Aorta (tissue), 5 donors: ENCODE measurements around the gene C1QL3. TPM values are rescaled to one million over a fixed set of nuclear protein-coding genes. Genes with fewer than 3 reads are reported as not detected.

Experiments used
- ATAC-seq: fragments of 200-7000 bp; cut with Tn5 transposase; one replicate; pipeline ENCODE4 v1.9.1; 2022; ENCODE audit warnings: moderate library complexity; ENCODE audit not compliant: low FRiP score
- DNase-seq, 2 donors: peaks; one replicate each; pipeline ENCODE4 v3.0.0-alpha.2; 2020
- H3K27ac ChIP-seq, 2 donors: one replicate each; pipeline ENCODE4 v1.5.1; 2013; ENCODE audit warnings: low read length in 2 of 2, mild to moderate bottlenecking in 2 of 2, moderate library complexity in 2 of 2, control low read depth in 1 of 2, inconsistent platforms in 1 of 2, low read depth in 1 of 2
- H3K27me3 ChIP-seq, 2 donors: one replicate each; pipeline ENCODE4 v1.6.1; 2013; ENCODE audit warnings: control low read depth in 1 of 2, low read length in 1 of 2, mild to moderate bottlenecking in 1 of 2, moderate library complexity in 1 of 2; ENCODE audit not compliant: insufficient read depth in 2 of 2, control insufficient read depth in 1 of 2
- H3K36me3 ChIP-seq, 2 donors: one replicate each; pipeline ENCODE4 v1.6.1; 2013; ENCODE audit warnings: control low read depth in 1 of 2, low read length in 1 of 2, mild to moderate bottlenecking in 1 of 2; ENCODE audit not compliant: insufficient read depth in 2 of 2, control insufficient read depth in 1 of 2
- H3K4me1 ChIP-seq, 2 donors: one replicate each; pipeline ENCODE4 v1.6.1; 2013; ENCODE audit warnings: low read length in 2 of 2, control low read depth in 1 of 2, mild to moderate bottlenecking in 1 of 2, moderate library complexity in 1 of 2; ENCODE audit not compliant: insufficient read depth in 2 of 2, control insufficient read depth in 1 of 2
- H3K4me3 ChIP-seq, 2 donors: one replicate each; pipeline ENCODE4 v1.5.1; 2013; ENCODE audit warnings: low read length in 2 of 2, control low read depth in 1 of 2, mild to moderate bottlenecking in 1 of 2
- H3K9me3 ChIP-seq: one replicate; pipeline ENCODE4 v1.6.1; 2013; ENCODE audit warnings: mild to moderate bottlenecking, low read length; ENCODE audit not compliant: control insufficient read depth
- WGBS, 2 donors: extraction: QIAGEN DNeasy Blood & Tissue Kit; methylation state at CpG; one replicate each; pipeline ENCODE4 v1.1.7; 2013; 5-methylcytosine and 5-hydroxymethylcytosine counted together
- intact Hi-C, 2 donors: fragments of 100-400 bp; cut with DNase I; formaldehyde crosslinking; loops; one replicate each; pipeline versions ENCODE4 v1.14.2 to v1.15.0; 2022
- polyA plus RNA-seq, 2 donors: library from polyadenylated mRNA; stranded (reverse); fragments of 200-250 nt; gene quantifications; one replicate each; pipeline ENCODE4 v1.2.3, GENCODE V29; 2013
- total RNA-seq, 2 donors: library from RNA; stranded (reverse); fragmentation: NEBNext Ultra II Directional; extraction: Animal tissue kit (Norgen Biotek cat#: 25700); gene quantifications; one replicate each; pipeline ENCODE4 v1.2.1, GENCODE V29; 2021
- donor health status: healthy with polysubstance abuse.
- donor health status: Bipolar disorder and iron deficiency.
- donor health status: DM: no; HTN: no; CAD: no.
- donor health status: DM: no; HTN: no; CAD: no.
- donor health status: DM: yes; HTN: yes; CAD: no.

C1QL3 gene
- total and polyA plus RNA-seq, 4 donors: 0.15 TPM; not detected in 3

DNA sequence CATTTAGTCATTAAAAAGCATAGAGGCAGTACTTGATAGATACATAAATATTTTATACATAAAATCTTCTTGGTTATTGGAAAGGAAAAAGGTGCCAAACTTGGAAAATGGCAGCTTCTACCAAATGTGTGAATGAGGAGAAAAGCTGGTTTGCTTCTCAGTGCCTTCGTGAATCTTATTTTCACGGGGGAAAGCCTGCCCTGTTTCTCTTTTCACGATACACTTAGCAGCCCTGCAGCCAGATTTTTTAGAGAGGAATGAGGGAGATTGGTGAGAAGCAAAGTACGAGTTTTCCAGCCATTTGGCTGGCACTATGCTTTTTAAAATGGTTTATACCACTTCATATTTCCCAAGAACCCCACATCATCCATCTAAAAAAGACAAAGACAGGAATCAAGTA lies 22.9 kb upstream of the C1QL3 start:
- DNase-seq (no peak), ATAC-seq (no peak)
- H3K36me3 ChIP-seq: no peaks in the 10 kb centered on the region
- H3K9me3 ChIP-seq: no peaks in the 10 kb centered on the region
- 7 to 8% methylated on average over 4 of the region's 4 CpGs for WGBS, 2 donors
- no peaks in the 10 kb centered on the region for H3K27me3 ChIP-seq
- H3K4me3 ChIP-seq: no peak overlapping the region
- H3K27ac ChIP-seq: no peak overlapping the region
- no peaks in the 10 kb centered on the region for H3K4me1 ChIP-seq
- intact Hi-C loops: loop anchor here in 1 of 2 donors (10.0 kb wide), 1 partner anchor 640 kb away; no protein-coding TSS in a partner anchor

DNA sequence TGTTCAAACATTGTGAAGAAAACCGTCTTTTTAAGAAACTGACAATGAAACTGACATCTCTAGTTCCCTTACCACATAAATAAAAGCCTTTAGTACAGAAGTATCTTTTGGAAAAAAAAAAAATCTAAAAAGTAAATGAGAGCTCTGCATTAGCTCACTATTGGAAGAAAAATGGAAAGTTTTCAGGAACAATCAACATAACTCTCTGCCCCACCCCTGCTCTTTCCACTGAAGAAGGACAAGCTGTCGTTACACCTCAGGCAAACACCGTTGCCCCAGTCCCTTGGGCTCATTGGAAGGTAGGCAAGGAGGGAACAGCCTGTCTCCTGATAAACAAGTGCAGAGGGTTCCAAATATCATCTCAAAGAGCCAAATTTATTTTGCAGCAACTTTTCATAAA lies 22.4 kb upstream of the C1QL3 start:
- intact Hi-C loops: loop anchor here in 1 of 2 donors (10.0 kb wide), 1 partner anchor 639 kb away; no protein-coding TSS in a partner anchor
- Histone ChIP-seq H3K4me3 (no peak overlapping the region), H3K9me3 (no peaks in the 10 kb centered on the region), H3K36me3 (no peaks in the 10 kb centered on the region), H3K4me1 (no peaks in the 10 kb centered on the region), H3K27me3 (no peaks in the 10 kb centered on the region), H3K27ac (no peak overlapping the region)
- ATAC-seq (no peak), DNase-seq (no peak)
- 47% methylated on average over 3 of the region's 3 CpGs for WGBS, 2 donors

GRCh38 chr10:16536155-16536554 lies 14.5 kb upstream of the C1QL3 start:
- no peak for ATAC-seq

GRCh38 chr10:16529853-16530252 lies 8.2 kb upstream of the C1QL3 start:
- no peaks in the 10 kb centered on the region for H3K4me1 ChIP-seq
- H3K36me3 ChIP-seq: no peaks in the 10 kb centered on the region
- intact Hi-C loops: no loop called here
- ATAC-seq: no peak
- no peak overlapping the region for H3K4me3 ChIP-seq
- peaks cover 2% of the 10 kb centered on the region for H3K9me3 ChIP-seq
- H3K27me3 ChIP-seq: no peaks in the 10 kb centered on the region
- 80 to 85% methylated on average over 3 of the region's 3 CpGs for WGBS, 2 donors
- no peak for DNase-seq
- H3K27ac ChIP-seq: no peak overlapping the region

More at GRCh38 chr10:16536155-16536554, 14.5 kb upstream of the C1QL3 start:
- Histone ChIP-seq H3K27ac (no peak overlapping the region), H3K9me3 (peaks cover 2% of the 10 kb centered on the region), H3K27me3 (no peaks in the 10 kb centered on the region), H3K4me3 (no peak overlapping the region), H3K4me1 (no peaks in the 10 kb centered on the region), H3K36me3 (no peaks in the 10 kb centered on the region)
- no peak for DNase-seq
- intact Hi-C loops: no loop called here
- 87 to 91% methylated on average over 5 of the region's 5 CpGs for WGBS, 2 donors

GRCh38 chr10:16527452-16527851 lies 5.8 kb upstream of the C1QL3 start:
- no peak for DNase-seq
- intact Hi-C loops: no loop called here
- Histone ChIP-seq H3K27me3 (no peaks in the 10 kb centered on the region), H3K9me3 (no peaks in the 10 kb centered on the region), H3K4me1 (no peaks in the 10 kb centered on the region), H3K4me3 (no peak overlapping the region), H3K27ac (no peak overlapping the region), H3K36me3 (no peaks in the 10 kb centered on the region)
- WGBS, 2 donors: 57 to 73% methylated on average over 4 of the region's 4 CpGs
- no peak for ATAC-seq

- Histone ChIP-seq H3K27me3 (no peaks in the 10 kb centered on the region), H3K36me3 (no peaks in the 10 kb centered on the region), H3K4me1 (no peaks in the 10 kb centered on the region), H3K4me3 (peak overlapping the region; percentile 42 to 69), H3K9me3 (no peaks in the 10 kb centered on the region), H3K27ac (no peak overlapping the region)
- intact Hi-C loops: no loop called here
- DNase-seq (peak in 1 of 2 donors; percentile 77), ATAC-seq (no peak)
- WGBS, 2 donors: 0 to 1% methylated on average over 36 to 39 of the region's 39 CpGs
Measured at GRCh38 chr10:16520900-16521299, 779 bp downstream of the C1QL3 start.

DNA sequence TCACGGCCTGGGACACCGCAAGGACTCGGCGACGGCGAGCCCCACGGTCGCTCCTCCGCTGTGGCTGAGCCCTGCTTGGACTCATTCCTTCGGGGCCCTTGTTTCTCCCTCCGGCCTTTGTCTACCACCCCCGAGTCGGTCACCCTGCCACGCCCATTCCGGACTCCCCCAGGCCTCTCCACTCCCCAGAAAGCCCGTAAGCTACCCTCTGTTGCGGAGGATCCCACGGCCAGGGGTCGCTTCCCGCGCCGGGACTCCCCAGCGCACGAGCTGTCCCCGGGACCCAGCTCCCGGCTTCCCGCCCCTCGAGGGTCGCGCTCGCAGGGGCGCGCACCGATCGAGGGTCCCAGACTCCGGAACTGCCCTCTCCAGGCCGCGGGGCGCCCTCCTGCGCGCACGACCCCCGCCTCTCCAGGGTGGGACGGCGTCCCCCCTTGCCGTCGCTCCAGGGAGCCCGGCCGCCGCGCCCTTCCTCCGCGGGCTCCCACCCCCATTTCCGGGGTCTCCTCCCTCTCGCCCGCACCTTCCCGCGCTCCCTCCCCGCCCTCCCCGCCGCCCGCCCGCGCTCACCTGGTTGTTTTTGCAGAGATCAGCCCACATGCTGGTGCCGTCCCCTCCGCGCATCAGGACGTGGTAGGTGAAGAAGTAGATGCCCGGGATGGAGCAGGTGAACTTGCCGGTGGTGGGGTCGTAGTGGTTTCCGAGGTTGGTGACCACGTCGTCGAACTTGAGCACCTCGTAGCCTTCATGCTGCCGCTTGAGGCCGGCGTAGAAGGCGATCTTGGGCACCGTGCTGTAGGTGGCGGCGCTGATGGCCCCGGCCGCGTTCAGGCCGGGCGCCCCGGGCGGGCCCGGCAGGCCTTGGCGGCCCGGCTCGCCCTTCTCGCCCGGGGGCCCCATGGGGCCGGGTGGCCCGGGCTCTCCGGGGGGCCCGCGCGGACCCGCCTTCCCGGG lies 1.5 kb downstream of the C1QL3 start:
- Histone ChIP-seq H3K9me3 (no peaks in the 10 kb centered on the region), H3K4me3 (peak overlapping the region; percentile 42 to 69), H3K4me1 (no peaks in the 10 kb centered on the region), H3K36me3 (no peaks in the 10 kb centered on the region), H3K27me3 (no peaks in the 10 kb centered on the region), H3K27ac (no peak overlapping the region)
- DNase-seq (no peak), ATAC-seq (peak; percentile 13)
- intact Hi-C loops: no loop called here
- 2% methylated on average over 86 to 104 of the region's 104 CpGs for WGBS, 2 donors

- Histone ChIP-seq H3K27me3 (no peaks in the 10 kb centered on the region), H3K36me3 (no peaks in the 10 kb centered on the region), H3K4me3 (no peak overlapping the region), H3K4me1 (no peaks in the 10 kb centered on the region), H3K27ac (no peak overlapping the region), H3K9me3 (no peaks in the 10 kb centered on the region)
- DNase-seq (no peak), ATAC-seq (no peak)
- intact Hi-C loops: no loop called here
- WGBS, 2 donors: 38 to 39% methylated on average over 31 of the region's 31 CpGs
Measured at GRCh38 chr10:16519250-16519907, 2.3 kb downstream of the C1QL3 start.
